Bronchial epithelial cell (primary cell): Measurements from ENCODE around the gene FAM81A. TPM values are rescaled to one million over a fixed set of nuclear protein-coding genes. Genes with fewer than 3 reads are reported as not detected.
A peak's percentile ranks its signal among the peaks of the same experiment; 100 is the strongest.

Source experiments
- DNase-seq: peaks from one replicate; pipeline ENCODE4 v3.0.0-alpha.2; 2010; ENCODE audit warnings: low read depth
- FAIRE-seq: peaks from 2 replicates; lab custom pipeline; 2011; peaks lifted over from hg19 to GRCh38; lab: Jason Lieb, UNC
- H3K27me3 ChIP-seq: 2 replicates; pipeline ENCODE4 v1.5.1; 2011; ENCODE audit warnings: low read length; ENCODE audit not compliant: control insufficient read depth, insufficient read depth
- H3K36me3 ChIP-seq: 2 replicates; pipeline ENCODE4 v1.5.1; 2011; ENCODE audit warnings: low read length; ENCODE audit not compliant: control insufficient read depth, insufficient read depth
- H3K4me3 ChIP-seq: 2 replicates; pipeline ENCODE4 v1.5.1; 2011; ENCODE audit warnings: mild to moderate bottlenecking, low read depth, low read length, control low read depth
- CTCF ChIP-seq: IDR thresholded peaks from 2 replicates; pipeline ENCODE4 v1.5.1; 2011; ENCODE audit warnings: mild to moderate bottlenecking, moderate library complexity, low read length, control low read depth, inconsistent platforms; ENCODE audit not compliant: insufficient read depth, severe bottlenecking
- total RNA-seq: library from RNA; depleted of rRNA; stranded (reverse); fragments of >200 nt; gene quantifications from 2 replicates; pipeline ENCODE4 v1.2.1, GENCODE V29; 2014

Gene FAM81A
- total RNA-seq, 1 donor from 2014 or later: 0.26 TPM

GRCh38 chr15:59405079-59405478, 32.9 kb upstream of the FAM81A start:
- no peak for TF ChIP-seq CTCF
- FAIRE-seq: no peak
- no peaks in the 10 kb centered on the region for H3K27me3 ChIP-seq
- no peaks in the 10 kb centered on the region for H3K36me3 ChIP-seq
- H3K4me3 ChIP-seq: no peak overlapping the region
- DNase-seq: no peak

- H3K27me3 ChIP-seq: no peaks in the 10 kb centered on the region
- DNase-seq (no peak), FAIRE-seq (no peak)
- no peak overlapping the region for H3K4me3 ChIP-seq
- no peak for TF ChIP-seq CTCF
- no peaks in the 10 kb centered on the region for H3K36me3 ChIP-seq
Observed at GRCh38 chr15:59406446-59406845, 31.5 kb upstream of the FAM81A start.

GRCh38 chr15:59407946-59408345, 30.0 kb upstream of the FAM81A start:
- TF ChIP-seq CTCF: no peak
- Histone ChIP-seq H3K27me3 (no peaks in the 10 kb centered on the region), H3K36me3 (no peaks in the 10 kb centered on the region), H3K4me3 (no peak overlapping the region)
- DNase-seq (no peak), FAIRE-seq (no peak)

- DNase-seq (peak; percentile 5), FAIRE-seq (no peak)
- no peak for TF ChIP-seq CTCF
- H3K4me3 ChIP-seq: no peak overlapping the region
- peaks cover 2% of the 10 kb centered on the region for H3K27me3 ChIP-seq
- no peaks in the 10 kb centered on the region for H3K36me3 ChIP-seq
Observed at GRCh38 chr15:59410391-59410896, 27.5 kb upstream of the FAM81A start.

- Histone ChIP-seq H3K36me3 (no peaks in the 10 kb centered on the region), H3K27me3 (peaks cover 9% of the 10 kb centered on the region), H3K4me3 (no peak overlapping the region)
- TF ChIP-seq CTCF: no peak
- FAIRE-seq: no peak
- DNase-seq: no peak
Observed at GRCh38 chr15:59413577-59413976, 24.4 kb upstream of the FAM81A start.

GRCh38 chr15:59416816-59417215, 21.2 kb upstream of the FAM81A start:
- no peaks in the 10 kb centered on the region for H3K36me3 ChIP-seq
- TF ChIP-seq CTCF: no peak
- DNase-seq: no peak
- FAIRE-seq: no peak
- no peak overlapping the region for H3K4me3 ChIP-seq
- peaks cover 10% of the 10 kb centered on the region for H3K27me3 ChIP-seq
